Lung (tissue), 12 donors: ENCODE results near the gene CDH4. TPM values are rescaled to one million over a fixed set of nuclear protein-coding genes. Genes with fewer than 3 reads are reported as not detected.

Experiments
- ATAC-seq: fragments of 200-7000 bp; cut with Tn5 transposase; one replicate; pipeline ENCODE4 v1.9.1; 2020; ENCODE audit warnings: moderate number of reproducible peaks; ENCODE audit not compliant: insufficient read depth, low FRiP score
- DNase-seq, 3 donors: peaks; one replicate each; pipeline ENCODE4 v3.0.0-alpha.2; 2013 to 2017
- H3K27ac ChIP-seq, 2 donors: one replicate each; pipeline ENCODE4 v1.5.1; 2013; ENCODE audit warnings: mild to moderate bottlenecking in 2 of 2, moderate library complexity in 2 of 2, control low read depth in 1 of 2, inconsistent platforms in 1 of 2, low read depth in 1 of 2, low read length in 1 of 2
- H3K27me3 ChIP-seq, 3 donors: one replicate each; pipeline ENCODE4 v1.5.1; 2013; ENCODE audit warnings: low read length in 2 of 3; ENCODE audit not compliant: control insufficient read depth in 3 of 3, insufficient read depth in 3 of 3
- H3K36me3 ChIP-seq, 4 donors: one replicate each; pipeline ENCODE4 v1.5.1; 2013; ENCODE audit warnings: low read length in 4 of 4, mild to moderate bottlenecking in 1 of 4, moderate library complexity in 1 of 4; ENCODE audit not compliant: control insufficient read depth in 4 of 4, insufficient read depth in 4 of 4
- H3K4me1 ChIP-seq, 5 donors: one replicate each; pipeline ENCODE4 v1.5.1; 2013; ENCODE audit warnings: low read length in 5 of 5, mild to moderate bottlenecking in 2 of 5, moderate library complexity in 1 of 5; ENCODE audit not compliant: control insufficient read depth in 5 of 5, insufficient read depth in 5 of 5
- H3K4me3 ChIP-seq: one replicate; pipeline ENCODE4 v1.5.1; 2013; ENCODE audit warnings: mild to moderate bottlenecking, control low read depth, moderate library complexity
- H3K9ac ChIP-seq, 2 donors: one replicate each; pipeline ENCODE4 v1.5.1; 2013; ENCODE audit warnings: low read length in 2 of 2, control low read depth in 1 of 2; ENCODE audit not compliant: insufficient read depth in 1 of 2
- H3K9me3 ChIP-seq, 4 donors: one replicate each; pipeline ENCODE4 v1.5.1; 2013; ENCODE audit warnings: low read length in 3 of 4, mild to moderate bottlenecking in 1 of 4, moderate library complexity in 1 of 4; ENCODE audit not compliant: control insufficient read depth in 4 of 4, insufficient read depth in 3 of 4
- CTCF ChIP-seq: IDR thresholded peaks from 2 replicates; pipeline ENCODE4 v1.5.1; 2012; ENCODE audit warnings: mild to moderate bottlenecking; ENCODE audit errors: control extremely low read depth, extremely low read depth
- WGBS, 2 donors: extraction: QIAGEN DNeasy Blood & Tissue Kit; methylation state at CpG; one replicate each; pipeline ENCODE4 v1.1.7; 2013; 5-methylcytosine and 5-hydroxymethylcytosine counted together
- polyA plus RNA-seq, 2 donors: library from polyadenylated mRNA; stranded (reverse); fragments of 200-250 nt; gene quantifications; one replicate each; pipeline ENCODE4 v1.2.1, GENCODE V29; 2013
- total RNA-seq, 2 donors: library from RNA; depleted of rRNA in 1 of 2; stranded (reverse); fragments of >200 nt in 1 of 2; gene quantifications; one replicate each; pipeline ENCODE4 v1.2.1, GENCODE V29; 2014 to 2021
- donor health status: control.
- donor health status: control.
- donor health status: Bipolar disorder and iron deficiency.
- donor health status: healthy.
- donor health status: DM: yes; HTN: yes; CAD: no.

CDH4 gene
- total and polyA plus RNA-seq, 4 donors, result 0.10 to 2.1 (median 0.34) TPM

GRCh38 chr20:61684136-61684535 lies 432.1 kb downstream of the CDH4 start:
- ATAC-seq (no peak), DNase-seq (no peak)
- H3K36me3 ChIP-seq, result no peaks in the 10 kb centered on the region
- no peak overlapping the region for H3K27ac ChIP-seq
- H3K9me3 ChIP-seq, result peaks cover 0 to 9% (median 0%) of the 10 kb centered on the region in 4 donors
- H3K27me3 ChIP-seq, result peaks cover 2 to 40% (median 17%) of the 10 kb centered on the region in 3 donors
- WGBS, 2 donors, result 69 to 81% methylated on average over 13 of the region's 13 CpGs
- H3K9ac ChIP-seq, result no peak overlapping the region
- peaks cover 0 to 7% (median 0%) of the 10 kb centered on the region in 5 donors for H3K4me1 ChIP-seq
- H3K4me3 ChIP-seq, result no peak overlapping the region
- TF ChIP-seq CTCF, result no peak

- Histone ChIP-seq H3K9me3 (peaks cover 0 to 9% (median 0%) of the 10 kb centered on the region in 4 donors), H3K27me3 (peaks cover 2 to 42% (median 17%) of the 10 kb centered on the region in 3 donors), H3K4me1 (peaks cover 0 to 7% (median 0%) of the 10 kb centered on the region in 5 donors), H3K9ac (no peak overlapping the region), H3K27ac (no peak overlapping the region), H3K4me3 (no peak overlapping the region), H3K36me3 (no peaks in the 10 kb centered on the region)
- TF ChIP-seq CTCF, result no peak
- no peak for DNase-seq
- 58 to 73% methylated on average over 10 of the region's 10 CpGs for WGBS, 2 donors
- ATAC-seq, result no peak
These were observed 432.6 kb downstream of the CDH4 start for GRCh38 chr20:61684583-61685235.

- Histone ChIP-seq H3K27ac (no peak overlapping the region), H3K9ac (no peak overlapping the region), H3K4me1 (peaks cover 0 to 7% (median 0%) of the 10 kb centered on the region in 5 donors), H3K27me3 (peaks cover 2 to 42% (median 17%) of the 10 kb centered on the region in 3 donors), H3K9me3 (peaks cover 0 to 9% (median 0%) of the 10 kb centered on the region in 4 donors), H3K36me3 (no peaks in the 10 kb centered on the region), H3K4me3 (no peak overlapping the region)
- no peak for ATAC-seq
- WGBS, 2 donors, result 80 to 84% methylated on average over 14 of the region's 14 CpGs
- DNase-seq, result no peak
- no peak for TF ChIP-seq CTCF
These were observed 433.4 kb downstream of the CDH4 start for GRCh38 chr20:61685462-61685861.
